Uterus (tissue), 2 donors: ENCODE results near the gene AASS.

ENCODE experiments used
- POLR2A ChIP-seq, 2 donors: fragments of 450-650 bp; IDR thresholded peaks; one replicate each; pipeline ENCODE4 v1.6.1; 2016; ENCODE audit warnings: antibody characterized with exemption in 2 of 2, mild to moderate bottlenecking in 1 of 2, moderate library complexity in 1 of 2
- TF ChIP-seq, protein P1 (sequence below), 4 experiments: fragments of 200-600 bp in 2 of 4; fragments of 450-650 bp in 2 of 4; sonication (generic) in 2 of 4; IDR thresholded peaks; one replicate each; pipeline ENCODE4 v1.5.1; 2016 to 2019; ENCODE audit warnings: antibody characterized with exemption in 4 of 4, mild to moderate bottlenecking in 2 of 4, moderate library complexity in 1 of 4

GRCh38 chr7:122148081-122148480 lies 4.0 kb upstream of the AASS start:
- no peak for TF ChIP-seq POLR2A (IDR thresholded peaks at IDR 0.05)
- TF ChIP-seq, protein P1, sequence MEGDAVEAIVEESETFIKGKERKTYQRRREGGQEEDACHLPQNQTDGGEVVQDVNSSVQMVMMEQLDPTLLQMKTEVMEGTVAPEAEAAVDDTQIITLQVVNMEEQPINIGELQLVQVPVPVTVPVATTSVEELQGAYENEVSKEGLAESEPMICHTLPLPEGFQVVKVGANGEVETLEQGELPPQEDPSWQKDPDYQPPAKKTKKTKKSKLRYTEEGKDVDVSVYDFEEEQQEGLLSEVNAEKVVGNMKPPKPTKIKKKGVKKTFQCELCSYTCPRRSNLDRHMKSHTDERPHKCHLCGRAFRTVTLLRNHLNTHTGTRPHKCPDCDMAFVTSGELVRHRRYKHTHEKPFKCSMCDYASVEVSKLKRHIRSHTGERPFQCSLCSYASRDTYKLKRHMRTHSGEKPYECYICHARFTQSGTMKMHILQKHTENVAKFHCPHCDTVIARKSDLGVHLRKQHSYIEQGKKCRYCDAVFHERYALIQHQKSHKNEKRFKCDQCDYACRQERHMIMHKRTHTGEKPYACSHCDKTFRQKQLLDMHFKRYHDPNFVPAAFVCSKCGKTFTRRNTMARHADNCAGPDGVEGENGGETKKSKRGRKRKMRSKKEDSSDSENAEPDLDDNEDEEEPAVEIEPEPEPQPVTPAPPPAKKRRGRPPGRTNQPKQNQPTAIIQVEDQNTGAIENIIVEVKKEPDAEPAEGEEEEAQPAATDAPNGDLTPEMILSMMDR (IDR thresholded peaks at IDR 0.05) = no peak
